PC-9 (cell line): Measurements from ENCODE around the gene S100PBP. TPM values are rescaled to one million over a fixed set of nuclear protein-coding genes. Genes with fewer than 3 reads are reported as not detected.

Experiments
- BruUV-seq: library from RNA; stranded (reverse); fragments of 400-500 nt; replicated peaks from 2 replicates; lab custom pipeline; 2021; lab: Mats Ljungman, UMichigan
- CTCF ChIA-PET: fragments of 300-600 bp; sonication (Branson Sonifier 250); formaldehyde crosslinking; loops from one replicate; lab custom pipeline; 2022; ENCODE audit warnings: antibody characterized with exemption; lab: Charles Lee
- POLR2A ChIA-PET: fragments of 300-600 bp; sonication (Branson Sonifier 250); formaldehyde crosslinking; loops from one replicate; lab custom pipeline; 2022; ENCODE audit warnings: antibody characterized with exemption; ENCODE audit not compliant: unreplicated experiment; lab: Charles Lee
- DNase-seq, 2 experiments: peaks; one replicate each; pipeline versions ENCODE4 v3.0.0 to v3.0.0-alpha.2; 2015 to 2022; ENCODE audit warnings: mixed read lengths in 1 of 2
- H2AFZ ChIP-seq: fragments of 200-600 bp; sonication (generic); 2 replicates; pipeline ENCODE4 v1.8.1; 2017; ENCODE audit warnings: antibody characterized with exemption
- H3F3A ChIP-seq: fragments of 200-600 bp; sonication (generic); 2 replicates; pipeline ENCODE4 v1.8.1; 2017; ENCODE audit warnings: antibody characterized with exemption, mild to moderate bottlenecking, low read depth; ENCODE audit not compliant: insufficient read depth
- H3K27ac ChIP-seq: fragments of 200-600 bp; sonication (generic); 2 replicates; pipeline ENCODE4 v1.6.1; 2016; ENCODE audit warnings: mixed run types
- H3K27me3 ChIP-seq: fragments of 200-600 bp; sonication (generic); 2 replicates; pipeline ENCODE4 v1.6.1; 2016; ENCODE audit warnings: low read depth, mixed run types; ENCODE audit not compliant: insufficient read depth
- H3K36me3 ChIP-seq: fragments of 200-600 bp; sonication (generic); 2 replicates; pipeline ENCODE4 v1.6.1; 2016; ENCODE audit warnings: low read depth, mixed run types
- H3K4me1 ChIP-seq: fragments of 200-600 bp; sonication (generic); replicated peaks from 2 replicates; pipeline ENCODE4 v1.6.1; 2016; ENCODE audit warnings: mixed run types; ENCODE audit not compliant: insufficient read depth
- H3K4me2 ChIP-seq: fragments of 200-600 bp; sonication (generic); 2 replicates; pipeline ENCODE4 v1.6.1; 2017; ENCODE audit warnings: mixed run types
- H3K4me3 ChIP-seq: fragments of 200-600 bp; sonication (generic); 2 replicates; pipeline ENCODE4 v1.6.1; 2016; ENCODE audit warnings: mixed run types
- H3K79me2 ChIP-seq: fragments of 200-600 bp; sonication (generic); 2 replicates; pipeline ENCODE4 v1.6.1; 2017; ENCODE audit warnings: low read depth, mixed run types
- H3K9me2 ChIP-seq: fragments of 200-600 bp; sonication (generic); 2 replicates; pipeline ENCODE4 v1.8.1; 2017; ENCODE audit warnings: mild to moderate bottlenecking; ENCODE audit not compliant: insufficient read depth
- H3K9me3 ChIP-seq: fragments of 200-600 bp; sonication (generic); 2 replicates; pipeline ENCODE4 v1.8.1; 2016; ENCODE audit warnings: low read depth; ENCODE audit not compliant: insufficient read depth
- H4K20me1 ChIP-seq: fragments of 200-600 bp; sonication (generic); 2 replicates; pipeline ENCODE4 v1.8.1; 2017; ENCODE audit not compliant: insufficient read depth
- EZH2 ChIP-seq: fragments of 200-600 bp; sonication (generic); IDR thresholded peaks from 2 replicates; pipeline ENCODE4 v1.8.0; 2017; ENCODE audit warnings: antibody characterized with exemption, low read depth
- intact Hi-C: fragments of 100-400 bp; cut with micrococcal nuclease; formaldehyde crosslinking; loops from one replicate; pipeline ENCODE4 v1.10.0; 2022; ENCODE audit not compliant: unreplicated experiment
- total RNA-seq: library from RNA; stranded (reverse); gene quantifications from 2 replicates; pipeline ENCODE4 v1.2.3, GENCODE V29; 2021
- TF ChIP-seq, protein P1 (sequence below): fragments of 200-600 bp; sonication (generic); conservative IDR thresholded peaks from 2 replicates; pipeline ENCODE4 v1.6.1; 2017; ENCODE audit warnings: mixed run types, antibody characterized with exemption, mild to moderate bottlenecking, moderate library complexity

The S100PBP gene
- total RNA-seq, 1 experiment from 2014 or later = 42.4 TPM

- peaks cover 85% of the 10 kb centered on the region for H3K79me2 ChIP-seq
- H3K4me1 ChIP-seq = peaks cover 28% of the 10 kb centered on the region
- H3K36me3 ChIP-seq = peaks cover 25% of the 10 kb centered on the region
- peak overlapping the region; percentile 48 for H3K27ac ChIP-seq
- TF ChIP-seq, protein P1, sequence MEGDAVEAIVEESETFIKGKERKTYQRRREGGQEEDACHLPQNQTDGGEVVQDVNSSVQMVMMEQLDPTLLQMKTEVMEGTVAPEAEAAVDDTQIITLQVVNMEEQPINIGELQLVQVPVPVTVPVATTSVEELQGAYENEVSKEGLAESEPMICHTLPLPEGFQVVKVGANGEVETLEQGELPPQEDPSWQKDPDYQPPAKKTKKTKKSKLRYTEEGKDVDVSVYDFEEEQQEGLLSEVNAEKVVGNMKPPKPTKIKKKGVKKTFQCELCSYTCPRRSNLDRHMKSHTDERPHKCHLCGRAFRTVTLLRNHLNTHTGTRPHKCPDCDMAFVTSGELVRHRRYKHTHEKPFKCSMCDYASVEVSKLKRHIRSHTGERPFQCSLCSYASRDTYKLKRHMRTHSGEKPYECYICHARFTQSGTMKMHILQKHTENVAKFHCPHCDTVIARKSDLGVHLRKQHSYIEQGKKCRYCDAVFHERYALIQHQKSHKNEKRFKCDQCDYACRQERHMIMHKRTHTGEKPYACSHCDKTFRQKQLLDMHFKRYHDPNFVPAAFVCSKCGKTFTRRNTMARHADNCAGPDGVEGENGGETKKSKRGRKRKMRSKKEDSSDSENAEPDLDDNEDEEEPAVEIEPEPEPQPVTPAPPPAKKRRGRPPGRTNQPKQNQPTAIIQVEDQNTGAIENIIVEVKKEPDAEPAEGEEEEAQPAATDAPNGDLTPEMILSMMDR = no peak
- TF ChIP-seq EZH2 = no peak
- H3K4me3 ChIP-seq = peak overlapping the region; percentile 99
- POLR2A ChIA-PET = no interaction called here
- H3K9me3 ChIP-seq = no peaks in the 10 kb centered on the region
- CTCF ChIA-PET = no interaction called here
- H3K27me3 ChIP-seq = no peaks in the 10 kb centered on the region
- BruUV-seq = no TSS peak
- H4K20me1 ChIP-seq = peaks cover 18% of the 10 kb centered on the region
- DNase-seq = no peak
- peaks cover 9% of the 10 kb centered on the region; the same call in 1 of the 2 replicates for H3F3A ChIP-seq
- H3K9me2 ChIP-seq = no peaks in the 10 kb centered on the region
- no peak overlapping the region for H2AFZ ChIP-seq
- peak overlapping the region; percentile 84 for H3K4me2 ChIP-seq
- intact Hi-C loops = loop anchor here (5.0 to 10.0 kb wide), 2 partner anchors 107 to 186 kb away; no protein-coding TSS in a partner anchor
Measured at GRCh38 chr1:32818804-32819541, 1.5 kb downstream of the S100PBP start.

- ChIA-PET POLR2A (no interaction called here), CTCF (no interaction called here)
- Histone ChIP-seq H2AFZ (no peak overlapping the region), H3K4me3 (no peak overlapping the region), H3F3A (no peaks in the 10 kb centered on the region; the same call in 1 of the 2 replicates), H3K79me2 (peaks cover 28% of the 10 kb centered on the region), H3K9me3 (no peaks in the 10 kb centered on the region), H3K27ac (no peak overlapping the region), H3K9me2 (no peaks in the 10 kb centered on the region), H3K4me2 (no peak overlapping the region), H3K4me1 (no peaks in the 10 kb centered on the region), H3K27me3 (no peaks in the 10 kb centered on the region), H3K36me3 (peaks cover 14% of the 10 kb centered on the region), H4K20me1 (no peaks in the 10 kb centered on the region)
- no peak for DNase-seq
- BruUV-seq = no TSS peak
- intact Hi-C loops = loop anchor here (5.0 kb wide), 1 partner anchor 148 kb away; no protein-coding TSS in a partner anchor
- TF ChIP-seq, protein P1 = no peak
- TF ChIP-seq EZH2 = no peak
Measured at GRCh38 chr1:32825181-32825580, 7.7 kb downstream of the S100PBP start.

GRCh38 chr1:32828341-32828740 lies 10.9 kb downstream of the S100PBP start:
- ChIA-PET CTCF (no interaction called here), POLR2A (no interaction called here)
- Histone ChIP-seq H3K4me1 (no peaks in the 10 kb centered on the region), H3K9me3 (no peaks in the 10 kb centered on the region), H3K4me2 (no peak overlapping the region), H3F3A (peaks cover 5% of the 10 kb centered on the region; the same call in 1 of the 2 replicates), H3K79me2 (peaks cover 3% of the 10 kb centered on the region; the same call in 1 of the 2 replicates), H3K9me2 (no peaks in the 10 kb centered on the region), H3K36me3 (peaks cover 32% of the 10 kb centered on the region), H3K27ac (no peak overlapping the region), H3K27me3 (no peaks in the 10 kb centered on the region), H2AFZ (no peak overlapping the region), H4K20me1 (no peaks in the 10 kb centered on the region), H3K4me3 (no peak overlapping the region)
- TF ChIP-seq EZH2 = no peak
- TF ChIP-seq, protein P1 = peak; percentile 36; the same call in 1 of the 2 replicates
- intact Hi-C loops = loop anchor here (5.0 kb wide), 1 partner anchor 151 kb away; no protein-coding TSS in a partner anchor
- no peak for DNase-seq
- BruUV-seq = no TSS peak
